IMR-90 (cell line): ENCODE measurements around the gene FAAP100. TPM values are rescaled to one million over a fixed set of nuclear protein-coding genes. Genes with fewer than 3 reads are reported as not detected.

Experiments used
- ATAC-seq: fragments of 200-7000 bp; cut with Tn5 transposase; 2 replicates; pipeline ENCODE4 v1.9.1; 2020; ENCODE audit warnings: low read depth, mild to moderate bottlenecking, moderate library complexity
- BruUV-seq: library from RNA; stranded (reverse); fragments of 400-500 nt; replicated peaks from 2 replicates; lab custom pipeline; 2021; lab: Mats Ljungman, UMichigan
- CTCF ChIA-PET: fragments of 300-600 bp; formaldehyde crosslinking; extraction: SDS; loops from one replicate; lab custom pipeline; 2021; ENCODE audit warnings: antibody characterized with exemption; lab: Yijun Ruan, JAX
- POLR2A ChIA-PET: fragments of 300-600 bp; sonication (Branson Sonifier 250); formaldehyde crosslinking; loops from one replicate; lab custom pipeline; 2022; ENCODE audit warnings: antibody characterized with exemption; ENCODE audit not compliant: unreplicated experiment; lab: Charles Lee
- DNase-seq: peaks from one replicate; pipeline ENCODE4 v3.0.0; 2013
- H2AFZ ChIP-seq: replicated peaks from 2 replicates; pipeline ENCODE3; 2013; ENCODE audit warnings: low read length, mild to moderate bottlenecking; ENCODE audit not compliant: poor library complexity
- H2AK5ac ChIP-seq: 2 replicates; pipeline ENCODE4 v1.6.1; 2013; ENCODE audit warnings: low read depth, low read length, inconsistent platforms
- H2AK9ac ChIP-seq: replicated peaks from 2 replicates; pipeline ENCODE3; 2013; ENCODE audit warnings: mild to moderate bottlenecking, low read depth, low read length, moderate library complexity; ENCODE audit not compliant: poor library complexity
- H2BK120ac ChIP-seq: 2 replicates; pipeline ENCODE4 v1.6.1; 2013; ENCODE audit warnings: low read depth, low read length, inconsistent platforms
- H2BK15ac ChIP-seq: 3 replicates; pipeline ENCODE4 v1.6.1; 2013; ENCODE audit warnings: low read depth, low read length, inconsistent platforms
- H2BK20ac ChIP-seq: 2 replicates; pipeline ENCODE4 v1.6.1; 2013; ENCODE audit warnings: low read depth, mild to moderate bottlenecking, inconsistent platforms, low read length, moderate library complexity
- H2BK5ac ChIP-seq: 2 replicates; pipeline ENCODE4 v1.6.1; 2013; ENCODE audit warnings: mild to moderate bottlenecking, low read depth, low read length, inconsistent platforms; ENCODE audit not compliant: poor library complexity, severe bottlenecking
- H3K14ac ChIP-seq: replicated peaks from 2 replicates; pipeline ENCODE4 v1.6.1; 2013; ENCODE audit warnings: low read depth, low read length, inconsistent platforms
- H3K18ac ChIP-seq: 2 replicates; pipeline ENCODE4 v1.6.1; 2013; ENCODE audit warnings: low read depth, low read length, control low read depth
- H3K23ac ChIP-seq: 2 replicates; pipeline ENCODE4 v1.6.1; 2013; ENCODE audit warnings: low read depth, low read length, inconsistent platforms
- H3K27ac ChIP-seq: 2 replicates; pipeline ENCODE4 v1.5.1; 2013; ENCODE audit warnings: mild to moderate bottlenecking, control low read depth, low read length; ENCODE audit not compliant: insufficient read depth
- H3K27me3 ChIP-seq: 2 replicates; pipeline ENCODE4 v1.6.1; 2013; ENCODE audit warnings: low read length; ENCODE audit not compliant: control insufficient read depth, insufficient read depth
- H3K36me3 ChIP-seq: 2 replicates; pipeline ENCODE4 v1.6.1; 2013; ENCODE audit warnings: low read length, mixed read lengths; ENCODE audit not compliant: control insufficient read depth, insufficient read depth
- H3K4ac ChIP-seq: 2 replicates; pipeline ENCODE4 v1.6.1; 2013; ENCODE audit warnings: low read depth, low read length, inconsistent platforms
- H3K4me1 ChIP-seq: 2 replicates; pipeline ENCODE4 v1.6.1; 2013; ENCODE audit warnings: low read length, mixed read lengths; ENCODE audit not compliant: control insufficient read depth, insufficient read depth
- H3K4me2 ChIP-seq: 2 replicates; pipeline ENCODE4 v1.6.1; 2013; ENCODE audit warnings: low read depth, mild to moderate bottlenecking, control low read depth, low read length, moderate library complexity
- H3K4me3 ChIP-seq: 2 replicates; pipeline ENCODE4 v1.5.1; 2013; ENCODE audit warnings: low read depth, mild to moderate bottlenecking, control low read depth, low read length, moderate library complexity; ENCODE audit not compliant: insufficient read depth
- H3K56ac ChIP-seq: 2 replicates; pipeline ENCODE4 v1.6.1; 2013; ENCODE audit warnings: low read length, inconsistent platforms; ENCODE audit not compliant: insufficient read depth; ENCODE audit errors: extremely low read depth
- H3K79me1 ChIP-seq, 2 experiments: 2 replicates each; pipeline ENCODE4 v1.6.1; 2013; ENCODE audit warnings: low read length in 2 of 2, inconsistent platforms in 1 of 2, low read depth in 1 of 2
- H3K9ac ChIP-seq: 2 replicates; pipeline ENCODE4 v1.6.1; 2013; ENCODE audit warnings: low read depth, low read length, control low read depth
- H3K9me1 ChIP-seq: 2 replicates; pipeline ENCODE4 v1.6.1; 2013; ENCODE audit warnings: low read length, inconsistent platforms; ENCODE audit not compliant: insufficient read depth
- H3K9me3 ChIP-seq: 2 replicates; pipeline ENCODE4 v1.6.1; 2013; ENCODE audit warnings: low read length; ENCODE audit not compliant: control insufficient read depth, insufficient read depth
- H4K20me1 ChIP-seq: 2 replicates; pipeline ENCODE4 v1.6.1; 2013; ENCODE audit warnings: low read length, inconsistent platforms; ENCODE audit not compliant: insufficient read depth
- H4K5ac ChIP-seq: 2 replicates; pipeline ENCODE4 v1.6.1; 2013; ENCODE audit warnings: mild to moderate bottlenecking, low read depth, low read length, control low read depth
- H4K8ac ChIP-seq, 2 experiments: 2 replicates each; pipeline ENCODE4 v1.6.1; 2013; ENCODE audit warnings: low read depth in 2 of 2, low read length in 2 of 2, control low read depth in 1 of 2, inconsistent platforms in 1 of 2
- H4K91ac ChIP-seq: 2 replicates; pipeline ENCODE4 v1.6.1; 2013; ENCODE audit warnings: low read depth, low read length, inconsistent platforms; ENCODE audit not compliant: insufficient read depth
- CEBPB ChIP-seq: IDR thresholded peaks from 2 replicates; pipeline ENCODE4 v1.6.1; 2012; ENCODE audit warnings: low read depth, low read length, improper control_type of control experiment
- CHD1 ChIP-seq: IDR thresholded peaks from 2 replicates; pipeline ENCODE4 v1.6.1; 2012; ENCODE audit warnings: low read depth, low read length, improper control_type of control experiment
- CTCF ChIP-seq: conservative IDR thresholded peaks from 2 replicates; pipeline ENCODE4 v1.5.1; 2012; ENCODE audit warnings: mild to moderate bottlenecking, low read depth, low read length, improper control_type of control experiment
- ELK1 ChIP-seq: fragments of 150-350 bp; IDR thresholded peaks from 2 replicates; pipeline ENCODE4 v1.6.1; 2016; ENCODE audit warnings: low read depth, mild to moderate bottlenecking, low read length, moderate library complexity, borderline replicate concordance
- MAFK ChIP-seq: IDR thresholded peaks from 2 replicates; pipeline ENCODE4 v1.6.1; 2012; ENCODE audit warnings: low read depth, low read length, improper control_type of control experiment
- MAZ ChIP-seq: IDR thresholded peaks from 2 replicates; pipeline ENCODE4 v1.6.1; 2012; ENCODE audit warnings: low read depth, mild to moderate bottlenecking, low read length, improper control_type of control experiment, moderate library complexity, borderline replicate concordance
- MXI1 ChIP-seq: IDR thresholded peaks from 2 replicates; pipeline ENCODE4 v1.6.1; 2012; ENCODE audit warnings: low read depth, mild to moderate bottlenecking, low read length, moderate library complexity, borderline replicate concordance
- NFE2L2 ChIP-seq: fragments of 150-350 bp; IDR thresholded peaks from 2 replicates; pipeline ENCODE4 v1.6.1; 2016; ENCODE audit warnings: low read depth, mild to moderate bottlenecking, low read length
- POLR2A ChIP-seq: IDR thresholded peaks from 2 replicates; pipeline ENCODE4 v1.6.1; 2012; ENCODE audit warnings: mild to moderate bottlenecking, low read depth, low read length
- RCOR1 ChIP-seq: IDR thresholded peaks from 2 replicates; pipeline ENCODE4 v1.6.1; 2012; ENCODE audit warnings: mild to moderate bottlenecking, low read length, improper control_type of control experiment; ENCODE audit not compliant: insufficient replicate concordance
- RFX5 ChIP-seq: IDR thresholded peaks from 2 replicates; pipeline ENCODE4 v1.8.0; 2012; ENCODE audit warnings: low read depth, mild to moderate bottlenecking, low read length, moderate library complexity
- SMC3 ChIP-seq: fragments of 150-350 bp; IDR thresholded peaks from 2 replicates; pipeline ENCODE4 v1.6.1; 2016; ENCODE audit warnings: low read depth, mild to moderate bottlenecking, antibody characterized with exemption, low read length, moderate library complexity
- USF2 ChIP-seq: fragments of 150-350 bp; IDR thresholded peaks from 2 replicates; pipeline ENCODE4 v1.6.1; 2017; ENCODE audit warnings: mild to moderate bottlenecking, antibody characterized with exemption, low read length, low read depth
- WGBS, 2 experiments: methylation state at CpG; one replicate each; pipeline versions ENCODE4 v1.1.5 to v1.1.7; 2013; ENCODE audit warnings: missing lambda C conversion rate in 2 of 2; ENCODE audit not compliant: insufficient read length in 1 of 2; ENCODE audit errors: extremely low coverage in 2 of 2; 5-methylcytosine and 5-hydroxymethylcytosine counted together
- dilution Hi-C: fragments of 300-500 bp; cut with HindIII; formaldehyde crosslinking; loops from one replicate; pipeline ENCODE4 v1.14.3; 2018; ENCODE audit warnings: low sequenced_read_pairs; ENCODE audit not compliant: unreplicated experiment
- in situ Hi-C: fragments of 300-500 bp; cut with MboI; formaldehyde crosslinking; loops from 3 replicates; pipeline ENCODE4 v1.14.3; 2019; ENCODE audit warnings: low sequenced_read_pairs, inconsistent platforms, mixed read lengths
- intact Hi-C: fragments of 100-400 bp; cut with micrococcal nuclease; formaldehyde crosslinking; loops from 2 replicates; pipeline ENCODE4 v1.10.0; 2022
- polyA plus RNA-seq, 3 experiments: library from polyadenylated mRNA; depleted of rRNA; stranded (reverse); fragments of >200 nt; gene quantifications; 2 replicates each; pipeline ENCODE4 v1.2.3, GENCODE V29; 2012; ENCODE audit warnings: low replicate concordance in 1 of 3
- total RNA-seq: library from RNA; depleted of rRNA; stranded (reverse); fragments of >200 nt; gene quantifications from 2 replicates; pipeline ENCODE4 v1.2.3, GENCODE V29; 2012

The FAAP100 gene
- total and polyA plus RNA-seq, 2 of the 4 experiments (the other 2 are of a cell fraction): 7.9 to 24.8 TPM

DNA sequence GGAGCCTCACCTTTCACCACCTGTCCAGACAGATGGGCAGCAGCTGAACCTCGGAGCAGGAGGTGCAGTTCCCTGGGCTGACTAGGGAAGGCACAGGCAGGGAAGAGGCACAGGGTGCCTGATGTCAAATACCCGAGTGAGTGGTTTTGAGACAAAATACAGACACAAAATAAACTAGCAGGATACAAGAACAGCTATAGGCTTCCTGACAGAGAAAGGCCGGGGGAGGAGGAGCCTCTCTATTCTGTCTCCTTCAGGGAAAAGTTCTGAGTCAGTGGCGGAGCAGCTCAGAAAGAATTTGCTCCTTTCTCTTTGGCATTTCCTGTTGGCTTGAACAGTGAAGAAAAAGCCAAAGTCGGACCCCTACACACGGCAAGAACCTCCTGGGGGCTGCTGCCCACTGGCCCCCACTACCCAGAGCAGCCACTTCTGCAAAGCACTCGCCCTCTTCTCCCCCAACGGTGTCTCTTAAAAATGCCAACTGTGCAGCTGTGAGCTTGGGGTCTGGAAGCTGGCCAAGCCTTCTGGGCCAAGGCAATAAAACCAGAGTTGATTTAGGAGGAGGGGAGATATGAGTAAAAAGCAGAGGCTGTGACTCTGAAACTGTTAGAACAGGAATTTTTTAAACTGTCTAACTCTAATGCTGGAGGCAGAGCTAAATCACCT is 14.4 kb upstream of the FAAP100 start:
- BruUV-seq: no TSS peak
- no peaks in the 10 kb centered on the region for H3K9me3 ChIP-seq
- DNase-seq (peak; percentile 93), ATAC-seq (peak; percentile 93)
- H4K5ac ChIP-seq: peak overlapping the region; percentile 52
- in situ Hi-C loops: no loop called here
- peak overlapping the region; percentile 93 for H2BK120ac ChIP-seq
- peak overlapping the region; percentile 95 for H2BK5ac ChIP-seq
- POLR2A ChIA-PET: interaction anchor here (0.6 to 1.6 kb wide), 5 partner anchors 10 to 50 kb away, joined by 3 to 5 read pairs (median 3); partner anchors contain the start of gene FAAP100
- peak overlapping the region; percentile 91 for H3K27ac ChIP-seq
- CTCF ChIA-PET: interaction anchor here (0.8 to 1.3 kb wide), 3 partner anchors 33 to 82 kb away, joined by 3 to 4 read pairs (median 3); no protein-coding TSS in a partner anchor
- H3K14ac ChIP-seq: peak overlapping the region; percentile 75
- dilution Hi-C loops: no loop called here
- H4K91ac ChIP-seq: peak overlapping the region; percentile 87
- peaks cover 31% of the 10 kb centered on the region for H3K4me1 ChIP-seq
- H3K18ac ChIP-seq: peak overlapping the region; percentile 91
- H2BK15ac ChIP-seq: peak overlapping the region; percentile 63; the same call in 2 of the 3 replicates
- H2AK5ac ChIP-seq: peak overlapping the region; percentile 91
- H3K56ac ChIP-seq: peak overlapping the region; percentile 69
- H3K9ac ChIP-seq: peak overlapping the region; percentile 16
- H2AK9ac ChIP-seq: peak overlapping the region; percentile 89
- peak overlapping the region; percentile 96 for H3K4ac ChIP-seq
- peaks cover 10% of the 10 kb centered on the region for H4K20me1 ChIP-seq
- H3K27me3 ChIP-seq: no peaks in the 10 kb centered on the region
- WGBS, 2 experiments: 0% methylated on average over 3 of the region's 8 CpGs; no CpG with 5 or more reads in 1 of the 2 experiments
- H3K79me1 ChIP-seq: peaks cover 32 to 87% of the 10 kb centered on the region in 2 experiments
- intact Hi-C loops: no loop called here
- H2BK20ac ChIP-seq: peak overlapping the region; percentile 87
- H3K36me3 ChIP-seq: peaks cover 54% of the 10 kb centered on the region
- peak overlapping the region; percentile 53 for H2AFZ ChIP-seq
- H3K4me3 ChIP-seq: peak overlapping the region; percentile 26; the same call in 1 of the 2 replicates
- peak overlapping the region; percentile 2 to 88 for H4K8ac ChIP-seq
- peak overlapping the region; percentile 89 for H3K23ac ChIP-seq
- peaks cover 33% of the 10 kb centered on the region for H3K9me1 ChIP-seq
- peak overlapping the region; percentile 80 for H3K4me2 ChIP-seq
- TF ChIP-seq MAZ (peak; percentile 77; the same call in 1 of the 2 replicates), ELK1 (no peak), MAFK (peak; percentile 62), RFX5 (no peak), RCOR1 (no peak), USF2 (no peak), CTCF (no peak), SMC3 (no peak; the same call in 1 of the 2 replicates), CEBPB (no peak), CHD1 (0 out of 2 replicates have a peak, but pooled peaks have one; percentile 42), POLR2A (no peak), MXI1 (0 out of 2 replicates have a peak, but pooled peaks have one; percentile 13), NFE2L2 (no peak)
